ENCODE data around the gene VAV2.

The VAV2 gene
- 2.1 to 2.5 (median 2.3) reads per million in 4 donors for total RNA-seq

GRCh38 chr9:133991964-133992779 is at the start of gene VAV2:
TSS of gene VAV2 (minus strand) at chr9:133992324. CDS start at chr9:133992278, 46 bp downstream.
- peak in 3 of 5 donors; percentile 20 to 34 (median 21) for DNase-seq

DNA sequence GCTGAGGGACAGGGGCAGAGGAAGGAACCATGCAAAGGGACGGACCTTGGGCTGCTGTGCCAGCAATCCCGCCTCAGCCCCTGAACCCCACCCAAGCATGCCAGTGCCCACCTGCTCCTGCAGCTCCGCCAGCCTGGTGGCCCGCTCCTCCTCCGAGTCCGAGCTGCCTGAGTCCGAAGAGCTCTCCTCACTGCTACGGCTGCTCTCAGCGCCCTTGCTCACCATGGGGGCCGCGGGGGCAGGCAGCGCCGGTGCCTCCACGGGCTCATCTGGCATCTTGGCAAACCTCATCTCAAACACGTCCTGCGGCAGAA is 49.5 kb upstream of the VAV2 start:
- no peak for DNase-seq

DNA sequence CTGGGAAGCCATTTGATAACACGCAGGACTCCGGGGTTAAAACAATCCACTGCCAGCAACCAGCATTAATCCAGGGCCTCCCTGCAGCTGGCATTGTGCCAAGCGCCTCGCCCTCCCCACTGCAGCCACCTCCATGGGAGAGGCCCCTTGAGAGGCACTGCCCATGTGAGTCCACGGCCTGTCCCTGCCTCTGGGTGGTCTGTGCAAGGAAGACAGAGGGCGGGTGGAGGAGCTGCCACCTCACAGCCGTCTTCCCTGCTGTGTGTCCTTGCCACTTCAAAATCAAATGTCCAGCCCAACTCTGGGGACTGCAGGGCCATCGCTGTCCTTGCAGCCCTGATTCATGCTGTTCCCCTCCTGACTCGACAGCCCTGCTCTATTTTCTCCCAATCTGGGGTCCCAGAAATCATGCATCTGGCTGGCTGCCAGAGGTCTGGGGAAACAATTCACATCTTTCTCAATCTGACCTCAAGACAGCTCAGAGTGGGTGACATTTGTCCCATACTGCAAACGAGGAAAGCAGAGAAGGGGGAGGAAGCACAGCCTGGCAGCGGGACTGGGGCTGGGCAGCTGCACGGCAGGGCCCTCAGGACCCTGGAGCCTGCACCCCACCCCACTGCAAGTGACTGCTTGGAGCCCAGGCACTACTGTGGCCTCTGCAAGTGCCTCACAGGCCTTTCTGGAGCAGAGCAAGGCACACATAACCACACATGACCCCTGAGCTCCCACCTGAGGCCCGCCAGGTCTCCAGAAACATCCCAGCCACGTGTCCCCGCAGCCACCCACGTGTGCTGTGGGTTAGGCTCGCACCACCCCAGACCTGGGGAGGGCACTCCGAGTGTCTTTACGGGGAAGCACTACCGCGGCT is 48.9 kb upstream of the VAV2 start:
- no peak for DNase-seq

- no peak for DNase-seq
Observed at GRCh38 chr9:134040176-134040565, 48.0 kb upstream of the VAV2 start.

DNA sequence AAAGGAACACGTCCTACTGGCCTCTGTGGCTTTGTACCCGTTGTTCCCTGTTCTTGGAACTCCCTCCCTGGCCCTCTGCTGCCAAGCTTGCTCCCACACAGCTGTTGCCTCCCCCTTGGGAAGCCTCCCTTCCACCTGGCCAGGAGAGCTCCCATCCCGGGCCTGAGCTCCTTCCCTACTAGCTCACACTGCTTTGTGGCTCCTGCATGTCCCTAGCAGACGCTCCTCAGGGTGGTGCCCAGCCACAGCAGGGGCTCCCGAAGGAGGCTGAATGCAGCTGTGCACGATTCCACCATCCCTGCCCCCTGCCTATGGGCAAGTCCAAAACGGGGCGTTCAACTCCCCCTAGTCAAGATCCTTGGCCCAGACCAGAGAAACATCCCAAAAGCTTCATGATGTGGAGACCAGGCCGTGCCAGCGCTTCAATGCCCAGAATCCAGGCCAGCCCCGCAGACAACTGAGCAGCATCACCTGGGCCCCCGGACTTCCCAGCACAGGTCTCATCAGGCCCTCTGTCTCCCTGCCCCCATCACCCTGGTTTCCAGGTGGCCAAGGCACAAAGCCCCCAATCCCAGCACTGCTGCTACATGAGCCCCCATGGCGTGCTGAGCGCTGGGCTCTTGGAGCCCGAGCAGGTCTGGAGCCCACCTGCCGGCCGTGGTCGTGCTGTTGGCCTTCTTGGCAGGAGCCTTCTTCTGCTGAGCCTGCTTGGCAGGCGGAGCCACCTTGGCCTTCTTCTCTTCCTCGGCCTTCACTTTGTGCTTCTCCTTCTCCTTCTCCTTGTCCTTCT is 47.5 kb upstream of the VAV2 start:
- DNase-seq: no peak

- no peak for DNase-seq
Observed at GRCh38 chr9:134037641-134038040, 45.5 kb upstream of the VAV2 start.

GRCh38 chr9:134036130-134036529 is 44.0 kb upstream of the VAV2 start:
- DNase-seq: no peak

DNA sequence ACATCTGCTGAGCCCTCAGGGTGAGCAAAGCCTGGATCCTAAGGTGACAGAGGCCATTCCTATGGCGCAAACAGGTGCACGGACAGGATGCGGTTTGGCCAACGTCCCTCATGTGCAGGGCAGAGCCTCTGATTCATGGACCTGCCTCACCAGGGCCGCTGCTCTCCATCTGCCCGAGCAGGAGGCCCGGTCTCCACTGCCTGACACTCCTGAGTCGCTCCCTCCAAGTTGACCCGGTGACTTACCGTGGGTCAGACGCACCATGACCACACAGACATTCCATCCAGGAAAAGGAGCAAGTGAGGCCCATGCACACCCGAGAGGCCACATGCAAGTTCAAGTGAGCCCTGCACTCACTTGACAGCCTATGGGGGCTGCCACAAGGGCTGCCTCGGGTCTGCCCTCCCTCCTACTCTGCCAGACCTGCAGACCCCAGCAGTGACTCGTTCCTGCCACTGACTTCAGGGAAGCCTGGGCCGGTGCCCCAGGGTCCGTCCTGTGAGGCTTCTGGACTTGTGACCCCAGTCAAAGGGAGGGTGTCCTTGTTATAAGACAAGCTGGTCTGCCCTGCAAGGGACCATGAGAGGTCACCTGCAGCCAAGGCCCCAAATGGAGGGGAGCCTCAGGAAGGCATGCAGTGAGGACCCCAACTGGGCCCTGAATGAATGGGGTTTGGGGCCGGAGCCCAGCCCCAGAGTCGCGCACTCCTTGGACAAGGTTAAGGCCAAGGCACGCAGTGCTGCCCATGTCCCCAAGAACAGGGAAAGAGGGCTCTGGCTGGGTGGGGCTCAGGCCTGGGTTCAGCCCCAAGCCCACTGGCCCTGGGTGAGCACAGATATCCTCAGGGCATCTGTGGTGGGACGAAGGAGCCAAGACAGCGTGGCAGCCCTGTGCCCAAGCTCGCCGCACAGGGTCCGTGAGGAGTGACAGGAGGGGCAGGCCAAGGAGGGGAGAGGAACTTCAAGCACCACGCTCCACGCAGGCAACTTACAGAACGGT is 43.2 kb upstream of the VAV2 start:
- DNase-seq: no peak

- DNase-seq: no peak
Observed at GRCh38 chr9:134034215-134035040, 42.3 kb upstream of the VAV2 start.

DNA sequence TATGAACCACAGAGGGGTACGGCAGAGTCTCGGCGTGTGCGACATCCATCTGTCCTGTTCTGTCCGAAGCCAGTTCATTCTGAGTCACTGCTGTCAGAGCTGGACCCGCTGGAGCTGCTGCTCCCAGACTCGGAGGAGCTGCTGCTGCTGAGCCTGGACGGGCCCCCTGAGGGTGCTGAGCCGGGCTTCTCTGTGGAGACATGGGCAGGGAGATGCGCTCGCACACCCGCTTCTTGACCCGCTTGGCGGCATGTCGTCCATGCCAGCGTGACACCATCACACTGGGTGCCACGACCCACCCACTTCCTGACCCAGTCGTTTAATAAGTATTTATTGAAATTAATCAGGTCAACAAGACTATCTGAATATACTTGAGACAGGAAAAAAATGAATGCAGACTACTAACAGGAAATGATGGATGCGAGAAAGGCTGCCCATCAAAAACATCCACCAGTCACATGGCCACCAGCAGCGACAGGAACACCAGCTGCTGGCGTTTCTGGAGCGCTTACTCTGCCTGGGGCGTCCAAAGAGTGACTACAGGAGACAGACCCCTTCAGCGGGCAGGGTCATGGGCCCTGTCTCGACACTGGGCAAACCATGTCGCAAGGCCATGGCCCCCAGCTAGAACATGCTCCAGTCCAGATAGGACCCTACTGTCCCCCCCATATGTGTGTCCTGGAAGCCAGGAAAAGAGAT is 41.5 kb upstream of the VAV2 start:
- DNase-seq: no peak

DNA sequence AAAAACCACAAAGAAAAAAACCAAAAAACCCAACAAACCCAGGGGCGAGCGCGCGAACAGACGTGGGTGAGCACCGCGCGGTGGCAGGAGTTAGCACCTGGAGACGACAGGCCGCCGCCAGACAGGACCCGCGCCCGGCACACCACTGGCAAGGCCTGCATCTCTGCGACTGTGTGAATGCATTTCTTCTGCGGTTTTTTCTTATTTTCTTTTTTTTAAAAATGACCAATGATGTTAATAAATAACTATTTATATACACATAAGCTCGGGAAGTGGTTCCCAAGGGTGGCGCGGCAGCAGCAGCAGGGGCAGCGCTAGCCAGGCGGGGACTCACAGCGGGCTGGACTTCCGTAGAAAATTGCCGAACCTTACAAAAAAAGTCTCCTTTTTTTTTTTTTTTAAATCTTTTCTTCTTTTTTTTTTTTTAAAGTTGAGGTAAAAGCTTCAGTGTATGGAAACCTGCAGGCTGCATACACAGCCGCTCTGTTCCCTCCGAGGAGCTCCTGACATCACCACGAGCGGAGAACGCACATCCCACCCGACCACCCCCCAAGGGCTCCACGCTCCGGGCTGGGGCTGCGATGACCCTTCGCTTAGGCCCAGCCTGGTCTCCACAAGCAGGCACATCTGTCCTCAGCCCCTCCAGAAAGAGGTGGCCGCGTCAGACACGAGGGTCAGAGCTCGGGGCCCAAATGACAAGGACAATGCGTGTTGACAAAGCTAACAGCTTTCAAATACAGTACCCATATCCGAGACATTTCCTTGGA is 40.5 kb upstream of the VAV2 start:
- no peak for DNase-seq

- no peak for DNase-seq
Observed at GRCh38 chr9:134031783-134032182, 39.7 kb upstream of the VAV2 start.

GRCh38 chr9:134030821-134031470 is 38.8 kb upstream of the VAV2 start:
- no peak for DNase-seq

- no peak for DNase-seq
Observed at GRCh38 chr9:134029248-134030226, 37.4 kb upstream of the VAV2 start.

DNA sequence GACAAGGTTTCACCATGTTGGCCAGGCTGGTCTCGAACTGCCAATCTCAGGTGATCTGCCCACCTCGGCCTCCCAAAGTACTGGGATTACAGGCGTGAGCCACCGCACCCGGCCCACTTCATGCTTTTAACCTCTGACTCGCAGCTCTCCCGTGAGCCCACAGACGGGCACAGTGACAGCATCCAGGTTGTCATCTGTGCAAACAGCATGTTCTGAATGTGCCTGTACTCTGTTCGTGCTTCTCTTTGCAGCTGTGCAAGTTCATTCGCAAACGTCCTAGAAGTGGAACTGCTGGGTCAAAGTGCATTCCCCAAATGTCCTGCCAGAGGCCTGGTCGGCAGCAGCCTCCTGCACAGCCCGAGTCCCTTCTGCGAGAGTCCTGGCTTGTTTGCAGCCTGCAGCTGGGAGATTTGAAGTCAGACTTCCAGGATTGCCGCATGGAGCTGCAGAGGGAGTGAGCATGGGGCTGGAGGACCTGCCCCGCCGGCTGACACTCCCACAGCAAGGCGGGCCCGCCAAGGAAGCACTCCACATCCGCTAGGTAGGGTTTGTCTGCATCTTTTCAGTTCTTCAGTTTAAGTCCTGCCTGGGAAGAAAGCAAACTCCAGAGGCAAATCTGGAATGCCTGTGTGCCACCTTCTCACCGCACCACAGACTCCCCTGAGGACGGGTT is 36.6 kb upstream of the VAV2 start:
- no peak for DNase-seq

- DNase-seq: no peak
Observed at GRCh38 chr9:134028076-134028475, 36.0 kb upstream of the VAV2 start.

DNA sequence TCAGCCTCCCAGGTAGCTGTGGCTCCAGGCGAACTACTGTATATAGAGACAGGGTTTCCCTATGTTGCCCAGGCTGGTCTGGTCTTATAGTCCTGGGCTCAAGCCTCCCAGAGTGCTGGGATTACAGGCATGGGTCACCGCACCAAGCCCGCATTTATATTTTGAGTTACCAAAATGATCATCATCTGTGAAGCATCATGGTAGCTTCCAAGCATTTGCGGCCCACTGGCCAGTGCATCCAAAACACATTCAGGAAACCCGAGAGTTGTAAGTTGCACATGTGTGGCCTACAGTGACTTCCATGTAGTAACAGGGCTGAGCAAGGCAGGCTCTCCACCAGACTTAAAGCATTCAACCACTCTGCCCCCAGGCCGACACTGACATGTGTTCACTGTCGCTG is 35.4 kb upstream of the VAV2 start:
- DNase-seq: no peak
